H1 (cell line): ENCODE results near the gene KRTAP10-5. TPM values are rescaled to one million over a fixed set of nuclear protein-coding genes. Genes with fewer than 3 reads are reported as not detected.
"Not testable (repeated sequence)": the region's sequence is repeated elsewhere in the genome, so short reads cannot be mapped to it uniquely, and the experiment has no call there.

Experiments used
- CTCF ChIA-PET: fragments of 300-600 bp; sonication (Branson Sonifier 250); formaldehyde crosslinking; loops from one replicate; lab custom pipeline; 2021; ENCODE audit not compliant: partially characterized antibody; lab: Charles Lee
- POLR2A ChIA-PET: fragments of 300-600 bp; sonication (Branson Sonifier 250); formaldehyde crosslinking; loops from one replicate; lab custom pipeline; 2021; ENCODE audit warnings: inconsistent platforms; ENCODE audit not compliant: partially characterized antibody; lab: Charles Lee
- DNase-seq, 2 experiments: peaks; one replicate each; pipeline versions ENCODE4 v3.0.0 to v3.0.0-alpha.2; 2010 to 2022; ENCODE audit warnings: low spot score in 2 of 2, low read depth in 1 of 2, mixed read lengths in 1 of 2
- FAIRE-seq: peaks from 2 replicates; lab custom pipeline; 2011; peaks lifted over from hg19 to GRCh38; lab: Jason Lieb, UNC
- H2AFZ ChIP-seq: 2 replicates; pipeline ENCODE4 v1.8.1; 2012; ENCODE audit warnings: low read length, inconsistent platforms
- H2AK5ac ChIP-seq: 2 replicates; pipeline ENCODE4 v1.6.1; 2013; ENCODE audit warnings: low read depth, low read length
- H2BK120ac ChIP-seq: replicated peaks from 2 replicates; pipeline ENCODE3; 2013; ENCODE audit warnings: low read depth, low read length, inconsistent platforms
- H2BK12ac ChIP-seq: 2 replicates; pipeline ENCODE4 v1.6.1; 2013; ENCODE audit warnings: low read depth, low read length
- H2BK15ac ChIP-seq: 2 replicates; pipeline ENCODE4 v1.6.1; 2013; ENCODE audit warnings: low read length
- H2BK20ac ChIP-seq: 2 replicates; pipeline ENCODE4 v1.6.1; 2013; ENCODE audit warnings: low read length
- H2BK5ac ChIP-seq: 2 replicates; pipeline ENCODE4 v1.6.1; 2013; ENCODE audit warnings: low read depth, low read length
- H3K14ac ChIP-seq: 2 replicates; pipeline ENCODE4 v1.6.1; 2013; ENCODE audit warnings: inconsistent platforms; ENCODE audit not compliant: insufficient read length
- H3K18ac ChIP-seq: 2 replicates; pipeline ENCODE4 v1.6.1; 2013; ENCODE audit warnings: low read length; ENCODE audit errors: extremely low read depth
- H3K23ac ChIP-seq: 2 replicates; pipeline ENCODE4 v1.6.1; 2013; ENCODE audit warnings: inconsistent platforms; ENCODE audit not compliant: insufficient read length
- H3K23me2 ChIP-seq: 2 replicates; pipeline ENCODE4 v1.6.1; 2013; ENCODE audit warnings: low read depth, low read length
- H3K27ac ChIP-seq: 2 replicates; pipeline ENCODE4 v1.6.1; 2011; ENCODE audit warnings: low read depth, low read length, inconsistent platforms
- H3K27me3 ChIP-seq, 4 experiments: replicated peaks in 1 of 4; 1 replicate in 1 of 4; 2 replicates in 3 of 4; pipeline versions ENCODE4 v1.6.1 to v1.8.1; 2011 to 2013; ENCODE audit warnings: low read length in 3 of 4, mild to moderate bottlenecking in 3 of 4, inconsistent platforms in 2 of 4, mixed read lengths in 2 of 4, moderate library complexity in 1 of 4; ENCODE audit not compliant: control insufficient read depth in 3 of 4, insufficient read depth in 3 of 4; ENCODE audit errors: extremely low read depth in 1 of 4
- H3K36me3 ChIP-seq, 4 experiments: 2 replicates each; pipeline versions ENCODE4 v1.6.1 to v1.8.1; 2011 to 2013; ENCODE audit warnings: mild to moderate bottlenecking in 4 of 4, low read length in 3 of 4, moderate library complexity in 2 of 4, control low read depth in 1 of 4, inconsistent platforms in 1 of 4; ENCODE audit not compliant: insufficient read depth in 4 of 4, control insufficient read depth in 2 of 4
- H3K4ac ChIP-seq: replicated peaks from 2 replicates; pipeline ENCODE3; 2013; ENCODE audit warnings: low read length, low read depth, mixed read lengths, inconsistent platforms; ENCODE audit not compliant: insufficient read length
- H3K4me1 ChIP-seq, 4 experiments: replicated peaks in 1 of 4; 1 replicate in 1 of 4; 2 replicates in 3 of 4; pipeline versions ENCODE4 v1.6.1 to v1.8.1; 2011 to 2013; ENCODE audit warnings: low read length in 3 of 4, inconsistent platforms in 2 of 4, mixed read lengths in 1 of 4; ENCODE audit not compliant: insufficient read depth in 4 of 4, control insufficient read depth in 3 of 4
- H3K4me2 ChIP-seq, 2 experiments: 2 replicates each; pipeline versions ENCODE4 v1.6.1 to v1.8.1; 2011 to 2013; ENCODE audit warnings: low read depth in 2 of 2, low read length in 2 of 2, control low read depth in 1 of 2, inconsistent platforms in 1 of 2, mild to moderate bottlenecking in 1 of 2; ENCODE audit not compliant: insufficient read depth in 1 of 2
- H3K4me3 ChIP-seq, 4 experiments: fragments of 200-600, 300-600 bp in 1 of 4; sonication (generic), shearing (Covaris generic), sonication (Bioruptor Twin) in 1 of 4; 2 replicates each; pipeline versions ENCODE4 v1.5.1 to v1.8.1; 2011 to 2016; ENCODE audit warnings: low read length in 4 of 4, low read depth in 3 of 4, control low read depth in 2 of 4, inconsistent platforms in 2 of 4, mild to moderate bottlenecking in 2 of 4, mixed read lengths in 1 of 4, moderate library complexity in 1 of 4; ENCODE audit not compliant: insufficient read depth in 2 of 4; ENCODE audit errors: extremely low read depth in 1 of 4
- H3K56ac ChIP-seq: replicated peaks from 2 replicates; pipeline ENCODE3; 2013; ENCODE audit warnings: low read depth, mild to moderate bottlenecking, mixed read lengths, low read length, inconsistent platforms; ENCODE audit not compliant: insufficient read length
- H3K79me1 ChIP-seq: 2 replicates; pipeline ENCODE4 v1.6.1; 2013; ENCODE audit warnings: low read depth, low read length, control low read depth
- H3K79me2 ChIP-seq, 2 experiments: 2 replicates each; pipeline versions ENCODE4 v1.6.1 to v1.8.1; 2012 to 2013; ENCODE audit warnings: low read length in 2 of 2, mild to moderate bottlenecking in 2 of 2, inconsistent platforms in 1 of 2; ENCODE audit not compliant: insufficient read depth in 2 of 2, control insufficient read depth in 1 of 2
- H3K9ac ChIP-seq, 4 experiments: replicated peaks in 1 of 4; 1 replicate in 1 of 4; 2 replicates in 3 of 4; pipeline versions ENCODE4 v1.6.1 to v1.8.1; 2011 to 2013; ENCODE audit warnings: low read depth in 3 of 4, low read length in 3 of 4, control low read depth in 2 of 4, mild to moderate bottlenecking in 2 of 4, moderate library complexity in 2 of 4, inconsistent platforms in 1 of 4; ENCODE audit errors: extremely low read depth in 1 of 4
- H3K9me3 ChIP-seq, 2 experiments: 2 replicates each; pipeline versions ENCODE4 v1.6.1 to v1.8.1; 2012 to 2013; ENCODE audit warnings: mild to moderate bottlenecking in 2 of 2, moderate library complexity in 2 of 2, control low read depth in 1 of 2, inconsistent platforms in 1 of 2, low read depth in 1 of 2, low read length in 1 of 2, mixed read lengths in 1 of 2; ENCODE audit not compliant: insufficient read depth in 2 of 2
- H4K20me1 ChIP-seq, 2 experiments: replicated peaks in 1 of 2; 2 replicates each; pipeline versions ENCODE3 to v1.8.1; 2011 to 2013; ENCODE audit warnings: inconsistent platforms in 2 of 2, low read length in 2 of 2, mild to moderate bottlenecking in 1 of 2; ENCODE audit not compliant: insufficient read depth in 2 of 2, control insufficient read depth in 1 of 2
- H4K5ac ChIP-seq: 2 replicates; pipeline ENCODE4 v1.6.1; 2013; ENCODE audit warnings: low read length, low read depth, mixed read lengths, inconsistent platforms; ENCODE audit not compliant: insufficient read length
- H4K8ac ChIP-seq: 2 replicates; pipeline ENCODE4 v1.8.0; 2013; ENCODE audit warnings: mild to moderate bottlenecking, moderate library complexity, low read length, inconsistent platforms; ENCODE audit not compliant: insufficient read depth; ENCODE audit errors: extremely low read depth
- H4K91ac ChIP-seq: replicated peaks from 2 replicates; pipeline ENCODE3; 2013; ENCODE audit warnings: low read length, mixed read lengths, inconsistent platforms; ENCODE audit not compliant: insufficient read length
- POLR2A ChIP-seq, 2 experiments: IDR thresholded peaks; 1 replicate in 1 of 2; 2 replicates in 1 of 2; pipeline ENCODE4 v1.6.1; 2011; ENCODE audit warnings: low read depth in 2 of 2, low read length in 2 of 2, mild to moderate bottlenecking in 2 of 2; ENCODE audit errors: control extremely low read depth in 1 of 2
- WGBS, 2 experiments: shearing (Covaris generic) in 1 of 2; methylation state at CpG; one replicate each; pipeline versions ENCODE4 v1.1.6 to v1.1.7; 2013 to 2015; ENCODE audit warnings: low lambda C conversion rate in 2 of 2, mixed read lengths in 2 of 2, inconsistent platforms in 1 of 2, low coverage in 1 of 2, missing lambda C conversion rate in 1 of 2; ENCODE audit not compliant: insufficient replicate concordance in 2 of 2, insufficient coverage in 1 of 2, insufficient read length in 1 of 2; ENCODE audit errors: extremely low coverage in 1 of 2, missing lambda C conversion rate in 1 of 2; 5-methylcytosine and 5-hydroxymethylcytosine counted together
- polyA plus RNA-seq, 7 experiments: library from polyadenylated mRNA; depleted of rRNA in 3 of 7; stranded (reverse) in 5 of 7; unstranded in 2 of 7; fragments of >200 nt in 5 of 7; fragments of 200-250 nt in 2 of 7; gene quantifications; 1 replicate in 5 of 7; 2 replicates in 1 of 7; 4 replicates in 1 of 7; pipeline versions ENCODE4 v1.2.1 to v1.2.3, GENCODE V29; 2011 to 2013; ENCODE audit warnings: missing spikeins in 2 of 7, mixed read lengths in 2 of 7
- total RNA-seq: library from RNA; stranded (reverse); fragmentation: NEBNext Ultra II Directional; extraction: Animal tissue kit (Norgen Biotek cat#: 25700); gene quantifications from 2 replicates; pipeline ENCODE4 v1.2.1, GENCODE V29; 2021

The KRTAP10-5 gene
- total and polyA plus RNA-seq, 2 of the 8 experiments (the other 6 are each of a cell fraction or from before 2014, with no cell fraction given), result 0.09 TPM; not detected in 1

DNA sequence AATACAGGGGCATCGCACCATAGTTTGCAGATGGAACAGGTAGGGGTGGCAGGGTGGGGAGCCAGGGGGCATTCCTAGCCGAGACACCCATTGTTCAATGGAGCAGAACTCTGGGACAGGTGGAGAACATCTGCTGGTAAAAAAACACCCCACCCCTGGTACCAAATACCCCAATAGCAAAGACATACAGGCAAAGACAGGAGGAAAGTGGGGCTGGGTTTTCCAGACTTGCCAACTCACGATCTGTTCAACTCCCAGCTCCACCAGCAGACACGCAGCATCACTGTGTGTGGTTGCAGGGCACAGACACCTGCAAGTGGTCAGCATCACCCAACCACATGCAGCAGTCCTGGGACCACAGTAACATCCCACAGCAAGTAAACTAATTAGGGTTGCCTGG lies 31.1 kb upstream of the KRTAP10-5 start (continued):
- no peak for TF ChIP-seq POLR2A (IDR thresholded peaks at IDR 0.05; ENCODE audit: control extremely low read depth in 1 of 2, low read depth in 2 of 2, low read length in 2 of 2)

DNA sequence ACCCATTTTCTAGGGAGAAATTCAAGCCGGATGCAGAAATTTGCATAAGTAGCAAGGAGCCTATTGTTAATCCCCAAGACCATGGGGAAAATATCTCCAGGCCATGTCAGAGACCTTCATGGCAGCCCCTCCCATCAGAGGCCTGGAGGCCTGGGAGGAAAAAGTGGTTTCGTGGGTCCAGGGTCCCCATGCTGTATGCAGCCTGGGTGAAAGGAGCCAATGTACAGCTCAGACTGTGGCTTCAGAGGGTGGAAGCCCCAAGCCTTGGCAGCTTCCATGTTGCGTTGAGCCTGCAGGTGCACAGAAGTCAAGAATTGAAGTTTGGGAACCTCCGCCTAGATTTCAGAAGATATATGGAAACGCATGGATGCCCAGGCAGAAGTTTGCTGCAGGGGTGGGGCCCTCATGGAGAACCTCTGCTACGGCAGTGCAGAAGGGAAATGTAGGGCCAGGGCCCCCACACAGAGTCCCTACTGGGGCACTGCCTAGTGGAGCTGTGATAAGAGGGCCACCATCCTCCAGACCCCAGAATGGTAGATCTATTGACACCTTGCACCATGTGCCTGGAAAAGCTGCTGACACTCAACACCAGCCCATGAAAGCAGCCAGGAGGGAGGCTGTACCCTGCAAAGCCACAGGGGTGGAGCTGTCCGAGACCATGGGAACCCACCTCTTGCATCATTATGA lies 29.9 kb upstream of the KRTAP10-5 start:
- H3K23ac ChIP-seq, H4K91ac ChIP-seq, H3K27ac ChIP-seq, H2BK5ac ChIP-seq, H2BK120ac ChIP-seq, H4K8ac ChIP-seq, H3K9ac ChIP-seq, H2BK12ac ChIP-seq, FAIRE-seq, H3K18ac ChIP-seq, H3K4me1 ChIP-seq, POLR2A ChIA-PET, H2BK15ac ChIP-seq, H3K79me1 ChIP-seq, H3K79me2 ChIP-seq, H4K20me1 ChIP-seq, H3K56ac ChIP-seq, H4K5ac ChIP-seq, H2AFZ ChIP-seq, H3K4ac ChIP-seq, H2BK20ac ChIP-seq, H3K27me3 ChIP-seq, H3K4me2 ChIP-seq, H3K36me3 ChIP-seq, H2AK5ac ChIP-seq, H3K14ac ChIP-seq, H3K23me2 ChIP-seq, H3K4me3 ChIP-seq: not testable (repeated sequence)
- H3K9me3 ChIP-seq, result peaks cover 19 to 22% of the 10 kb centered on the region in 2 experiments
- DNase-seq, result peak in 1 of 2 experiments; percentile 34
- CTCF ChIA-PET, result interaction anchor here (0.7 to 1.5 kb wide), 3 partner anchors 87 to 183 kb away, joined by 3 to 5 read pairs (median 3); partner anchors contain the start of gene KRTAP10-12
- 90% methylated on average over 7 of the region's 7 CpGs; no CpG with 5 or more reads in 1 of the 2 experiments for WGBS, 2 experiments
